ENCODE measurements around the gene ALPL.
"Not testable (repeated sequence)": the region's sequence is repeated elsewhere in the genome, so short reads cannot be mapped to it uniquely, and the experiment has no call there.

ALPL gene

DNA sequence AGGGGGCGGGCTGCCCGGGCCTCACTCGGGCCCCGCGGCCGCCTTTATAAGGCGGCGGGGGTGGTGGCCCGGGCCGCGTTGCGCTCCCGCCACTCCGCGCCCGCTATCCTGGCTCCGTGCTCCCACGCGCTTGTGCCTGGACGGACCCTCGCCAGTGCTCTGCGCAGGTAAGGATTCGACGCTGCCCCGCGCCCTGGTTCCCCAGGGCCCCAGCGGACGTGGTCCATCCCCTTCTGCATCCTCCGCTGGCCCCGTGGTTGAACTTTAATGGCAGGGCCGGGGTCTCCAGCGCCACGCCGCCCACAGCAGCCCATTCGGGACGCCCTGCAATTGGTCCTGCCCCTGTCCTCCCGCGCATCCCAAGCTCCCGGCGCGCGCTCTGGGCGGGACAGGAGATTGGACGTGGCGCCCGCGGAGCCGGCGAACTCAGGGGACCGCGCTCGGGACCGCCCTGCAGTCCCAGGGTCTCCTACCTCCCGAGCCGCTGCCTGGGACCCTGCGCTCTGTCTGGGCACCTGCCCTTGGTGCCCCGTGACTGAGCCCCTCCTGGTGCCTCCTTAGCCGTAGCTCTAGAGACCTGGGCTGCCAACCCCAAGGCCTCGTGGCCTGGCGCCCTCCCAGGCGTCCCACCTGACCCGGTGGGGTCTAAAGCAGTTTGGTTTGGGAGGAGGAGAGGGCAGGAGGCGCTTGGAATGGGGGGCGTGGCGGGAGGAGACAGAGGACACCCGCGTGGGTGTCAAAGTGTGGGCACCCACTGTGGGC is at the start of gene ALPL:
Gene ALPL (plus strand): TSS at position 73 of the 762 bp plus-strand sequence. CDS start 44,659 bp downstream, outside the sequence.
- no peak within 1 kb of the TSS for H3K4me3 ChIP-seq (ENCODE audit: low read depth, low read length)
- TF ChIP-seq, protein P1, sequence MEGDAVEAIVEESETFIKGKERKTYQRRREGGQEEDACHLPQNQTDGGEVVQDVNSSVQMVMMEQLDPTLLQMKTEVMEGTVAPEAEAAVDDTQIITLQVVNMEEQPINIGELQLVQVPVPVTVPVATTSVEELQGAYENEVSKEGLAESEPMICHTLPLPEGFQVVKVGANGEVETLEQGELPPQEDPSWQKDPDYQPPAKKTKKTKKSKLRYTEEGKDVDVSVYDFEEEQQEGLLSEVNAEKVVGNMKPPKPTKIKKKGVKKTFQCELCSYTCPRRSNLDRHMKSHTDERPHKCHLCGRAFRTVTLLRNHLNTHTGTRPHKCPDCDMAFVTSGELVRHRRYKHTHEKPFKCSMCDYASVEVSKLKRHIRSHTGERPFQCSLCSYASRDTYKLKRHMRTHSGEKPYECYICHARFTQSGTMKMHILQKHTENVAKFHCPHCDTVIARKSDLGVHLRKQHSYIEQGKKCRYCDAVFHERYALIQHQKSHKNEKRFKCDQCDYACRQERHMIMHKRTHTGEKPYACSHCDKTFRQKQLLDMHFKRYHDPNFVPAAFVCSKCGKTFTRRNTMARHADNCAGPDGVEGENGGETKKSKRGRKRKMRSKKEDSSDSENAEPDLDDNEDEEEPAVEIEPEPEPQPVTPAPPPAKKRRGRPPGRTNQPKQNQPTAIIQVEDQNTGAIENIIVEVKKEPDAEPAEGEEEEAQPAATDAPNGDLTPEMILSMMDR (IDR thresholded peaks at IDR 0.05; ENCODE audit: borderline replicate concordance, insufficient read depth, low read depth, low read length): no peak

DNA sequence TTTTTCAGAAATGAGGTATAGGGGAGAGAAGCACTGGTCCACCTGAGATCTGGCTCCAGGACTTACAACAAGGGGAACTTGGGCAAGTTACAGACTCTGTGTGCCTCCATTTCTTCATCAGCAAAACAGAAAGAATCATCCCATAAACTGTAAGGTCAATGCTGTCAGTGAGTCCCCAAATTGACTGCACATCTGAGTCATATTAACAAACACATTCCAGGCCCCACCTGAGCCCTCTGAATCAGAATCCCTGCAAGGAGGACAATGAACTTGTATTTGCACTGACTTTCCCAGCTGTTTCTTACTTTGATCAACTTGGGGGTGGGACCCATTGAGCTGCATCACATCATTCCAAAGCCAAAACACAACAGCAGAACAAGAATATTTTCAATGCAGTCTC is 44.1 kb upstream of the ALPL start:
- not testable (repeated sequence) for H3K4me3 ChIP-seq (ENCODE audit: low read depth, low read length)

DNA sequence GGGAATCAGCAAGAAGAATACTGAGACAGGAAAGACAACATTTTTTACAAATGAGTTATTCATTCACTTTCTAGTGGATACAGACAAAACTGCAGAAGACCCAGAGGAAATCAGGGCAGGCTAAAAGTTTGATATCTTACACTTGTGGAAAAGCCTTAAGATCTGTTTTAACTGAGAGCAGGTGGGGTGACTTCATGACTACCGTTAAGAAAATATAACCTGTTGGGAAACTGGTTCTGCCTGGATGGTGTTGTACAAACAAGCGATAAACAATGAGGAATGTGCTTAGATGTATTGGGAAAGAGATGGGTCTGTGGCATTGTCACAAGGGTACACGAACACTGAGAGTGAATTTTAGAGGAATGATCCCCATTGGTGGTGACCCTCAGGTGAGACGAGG is 41.3 kb upstream of the ALPL start:
- H3K4me3 ChIP-seq (ENCODE audit: low read depth, low read length): not testable (repeated sequence)

DNA sequence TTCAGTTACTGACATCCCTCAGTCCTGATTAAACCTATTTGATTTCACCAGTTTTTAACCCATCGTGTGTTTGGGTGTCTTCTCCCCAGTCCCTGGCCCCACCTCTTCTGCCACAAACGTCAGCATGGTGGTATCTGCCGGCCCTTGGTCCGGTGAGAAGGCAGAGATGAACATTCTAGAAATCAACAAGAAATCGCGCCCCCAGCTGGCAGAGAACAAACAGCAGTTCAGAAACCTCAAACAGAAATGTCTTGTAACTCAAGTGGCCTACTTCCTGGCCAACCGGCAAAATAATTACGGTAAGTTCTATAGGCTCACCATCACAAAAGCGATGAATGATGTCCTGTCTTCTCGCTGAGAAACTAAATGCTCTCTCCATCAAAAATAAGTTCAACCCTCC is 40.6 kb upstream of the ALPL start:
- TF ChIP-seq, protein P1 (IDR thresholded peaks at IDR 0.05; ENCODE audit: borderline replicate concordance, insufficient read depth, low read depth, low read length): peak; percentile 29; the same call in 1 of the 2 replicates
- H3K4me3 ChIP-seq (ENCODE audit: low read depth, low read length): no peak overlapping the region

DNA sequence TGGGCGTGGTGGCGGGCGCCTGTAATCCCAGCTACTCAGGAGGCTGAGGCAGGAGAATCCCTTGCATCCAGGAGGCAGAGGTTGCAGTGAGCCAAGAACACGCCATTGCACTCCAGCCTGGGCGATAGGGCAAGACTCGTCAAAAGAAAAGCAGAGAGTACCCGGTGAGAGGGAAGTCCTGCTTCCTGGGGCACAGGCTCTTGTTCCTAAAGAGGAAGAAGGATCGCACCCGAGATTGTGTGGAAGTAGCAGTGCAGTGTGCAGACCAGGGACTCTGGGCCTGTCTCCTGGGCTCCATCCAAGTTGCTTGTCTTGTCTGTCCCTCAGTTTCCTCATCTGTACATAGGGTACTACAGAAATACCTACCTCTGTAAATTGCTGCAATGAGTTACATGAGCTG is 39.6 kb upstream of the ALPL start:
- TF ChIP-seq, protein P1 (IDR thresholded peaks at IDR 0.05; ENCODE audit: borderline replicate concordance, insufficient read depth, low read depth, low read length): no peak

DNA sequence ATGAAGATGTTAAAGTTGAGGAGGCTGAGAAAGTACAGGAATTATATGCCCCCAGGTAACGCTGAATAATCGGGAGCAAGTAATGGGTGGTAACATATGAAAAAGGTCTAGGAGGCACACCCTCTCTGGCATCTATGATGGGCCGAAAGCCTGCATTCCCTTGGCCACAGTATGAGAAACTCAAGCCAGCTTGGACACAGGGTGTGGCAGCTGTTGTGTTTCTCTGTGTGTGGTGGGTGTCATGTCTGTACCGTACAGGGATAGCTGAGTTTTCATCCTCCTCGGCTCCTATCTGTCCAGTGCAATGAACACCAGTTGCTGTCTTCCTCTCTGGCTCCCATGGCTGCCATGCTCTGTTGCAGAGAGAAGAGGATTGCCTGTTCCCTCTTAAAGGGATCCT is 36.4 kb upstream of the ALPL start:
- TF ChIP-seq, protein P1 (IDR thresholded peaks at IDR 0.05; ENCODE audit: borderline replicate concordance, insufficient read depth, low read depth, low read length): no peak
- no peak overlapping the region for H3K4me3 ChIP-seq (ENCODE audit: low read depth, low read length)

More for the DNA sequence above, 39.6 kb upstream of the ALPL start:
- no peak overlapping the region for H3K4me3 ChIP-seq (ENCODE audit: low read depth, low read length)

DNA sequence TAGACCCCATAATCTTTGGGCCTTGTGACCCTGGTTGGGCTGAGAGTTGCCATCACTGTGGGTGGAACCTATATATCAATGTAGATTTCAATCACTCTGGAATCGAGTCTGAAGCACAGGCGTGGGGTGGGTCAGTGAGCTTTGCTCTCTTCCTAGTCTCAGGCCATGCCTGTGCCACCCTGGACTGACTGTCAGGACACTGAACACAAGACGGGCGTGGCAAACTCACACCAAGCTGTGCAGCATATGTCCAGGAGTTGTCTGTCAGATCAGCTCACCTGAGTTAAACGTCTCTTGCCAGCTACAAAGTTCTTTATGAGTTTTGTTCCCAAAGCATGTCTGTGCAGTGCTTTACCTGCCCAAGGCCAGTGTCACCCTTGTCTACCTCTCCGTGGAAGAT is 30.9 kb upstream of the ALPL start:
- TF ChIP-seq, protein P1 (IDR thresholded peaks at IDR 0.05; ENCODE audit: borderline replicate concordance, insufficient read depth, low read depth, low read length): no peak
- H3K4me3 ChIP-seq (ENCODE audit: low read depth, low read length): no peak overlapping the region

DNA sequence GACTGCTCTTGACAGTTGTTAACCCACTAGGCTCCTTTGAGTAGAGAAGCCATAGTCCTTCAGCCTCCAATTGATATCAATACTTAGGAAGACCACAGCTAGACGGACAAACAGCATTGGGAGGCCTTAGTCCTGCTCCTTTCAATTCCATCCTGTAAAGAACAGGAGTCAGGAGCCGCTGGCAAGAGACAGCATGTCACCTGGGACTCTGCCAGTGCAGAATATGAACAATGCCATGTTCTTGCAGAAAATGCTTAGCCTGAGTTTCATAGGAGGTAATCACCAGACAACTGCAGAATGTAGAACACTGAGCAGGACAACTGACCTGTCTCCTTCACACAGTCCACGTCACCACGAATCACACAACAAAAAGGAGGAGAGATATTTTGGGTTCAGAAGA is 25.3 kb upstream of the ALPL start:
- not testable (repeated sequence) for H3K4me3 ChIP-seq (ENCODE audit: low read depth, low read length)

DNA sequence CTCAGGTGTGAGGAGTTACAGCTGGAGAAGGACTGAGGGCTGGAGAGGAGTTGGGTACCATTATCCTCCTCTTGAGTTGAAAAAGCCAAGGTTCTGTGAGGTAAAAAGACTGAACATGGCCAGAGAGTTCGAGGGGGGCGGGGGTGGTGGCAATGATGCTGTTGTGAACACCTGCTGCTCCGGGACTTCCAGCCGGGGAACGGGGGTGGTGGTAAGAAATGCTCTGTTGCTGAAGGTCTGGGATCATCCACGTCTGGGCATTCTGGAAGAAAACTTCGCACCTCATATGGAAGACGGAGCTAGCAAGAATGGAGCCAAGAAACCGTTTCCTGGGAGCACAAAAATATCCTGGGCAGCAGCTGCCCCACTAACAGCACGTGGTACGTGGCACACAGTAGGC is 20.1 kb upstream of the ALPL start:
- H3K4me3 ChIP-seq (ENCODE audit: low read depth, low read length): no peak overlapping the region
- TF ChIP-seq, protein P1 (IDR thresholded peaks at IDR 0.05; ENCODE audit: borderline replicate concordance, insufficient read depth, low read depth, low read length): no peak
